Measurements from ENCODE around the gene GK2.

GRCh38 chr4:79425586-79425985, 17.6 kb upstream of the GK2 start:
- TF ChIP-seq CTCF (IDR thresholded peaks at IDR 0.05) (no peak), POLR2AphosphoS5 (IDR thresholded peaks at IDR 0.05) (no peak)

Data from breast epithelium (tissue), 3 donors.